Thoracic aorta (tissue), 2 donors: Measurements from ENCODE around the gene LTB. TPM values are rescaled to one million over a fixed set of nuclear protein-coding genes. Genes with fewer than 3 reads are reported as not detected.

Source experiments
- ATAC-seq: fragments of 150-250 bp; one replicate; pipeline ENCODE4 v1.8.0; 2017; ENCODE audit warnings: low read depth; ENCODE audit not compliant: insufficient number of reproducible peaks, low FRiP score
- DNase-seq: peaks from one replicate; pipeline ENCODE4 v3.0.0-alpha.2; 2020; ENCODE audit warnings: low spot score
- H3K27ac ChIP-seq, 2 donors: fragments of 200-600 bp; sonication (generic); 1 replicate in 1 of 2; 2 replicates in 1 of 2; pipeline ENCODE4 v1.5.1; 2016; ENCODE audit warnings: mild to moderate bottlenecking in 2 of 2, moderate library complexity in 2 of 2
- H3K27me3 ChIP-seq: fragments of 200-600 bp; sonication (generic); replicated peaks from 2 replicates; pipeline ENCODE4 v1.6.0; 2016; ENCODE audit warnings: mild to moderate bottlenecking; ENCODE audit not compliant: insufficient read depth
- H3K36me3 ChIP-seq: fragments of 200-600 bp; sonication (generic); one replicate; pipeline ENCODE4 v1.5.1; 2016
- H3K4me1 ChIP-seq, 2 donors: fragments of 200-600 bp; sonication (generic); 1 replicate in 1 of 2; 2 replicates in 1 of 2; pipeline versions ENCODE4 v1.5.1 to v1.6.0; 2016; ENCODE audit warnings: low read depth in 2 of 2, mild to moderate bottlenecking in 1 of 2; ENCODE audit not compliant: control insufficient read depth in 1 of 2
- H3K4me3 ChIP-seq: fragments of 200-600 bp; sonication (generic); 2 replicates; pipeline ENCODE4 v1.5.1; 2016; ENCODE audit warnings: mild to moderate bottlenecking
- H3K9me3 ChIP-seq: fragments of 200-600 bp; sonication (generic); 2 replicates; pipeline ENCODE4 v1.5.1; 2016
- total RNA-seq, 2 donors: library from RNA; depleted of rRNA; stranded (reverse); fragments of >200 nt; gene quantifications; one replicate each; pipeline versions ENCODE4 v1.1.0 to v1.2.3, GENCODE V29; 2016
- TF ChIP-seq, protein P1 (sequence below): fragments of 200-600 bp; sonication (generic); IDR thresholded peaks from one replicate; pipeline ENCODE4 v1.5.1; 2019; ENCODE audit warnings: antibody characterized with exemption

The LTB gene, protein sequence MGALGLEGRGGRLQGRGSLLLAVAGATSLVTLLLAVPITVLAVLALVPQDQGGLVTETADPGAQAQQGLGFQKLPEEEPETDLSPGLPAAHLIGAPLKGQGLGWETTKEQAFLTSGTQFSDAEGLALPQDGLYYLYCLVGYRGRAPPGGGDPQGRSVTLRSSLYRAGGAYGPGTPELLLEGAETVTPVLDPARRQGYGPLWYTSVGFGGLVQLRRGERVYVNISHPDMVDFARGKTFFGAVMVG
- not detected for total RNA-seq

DNA sequence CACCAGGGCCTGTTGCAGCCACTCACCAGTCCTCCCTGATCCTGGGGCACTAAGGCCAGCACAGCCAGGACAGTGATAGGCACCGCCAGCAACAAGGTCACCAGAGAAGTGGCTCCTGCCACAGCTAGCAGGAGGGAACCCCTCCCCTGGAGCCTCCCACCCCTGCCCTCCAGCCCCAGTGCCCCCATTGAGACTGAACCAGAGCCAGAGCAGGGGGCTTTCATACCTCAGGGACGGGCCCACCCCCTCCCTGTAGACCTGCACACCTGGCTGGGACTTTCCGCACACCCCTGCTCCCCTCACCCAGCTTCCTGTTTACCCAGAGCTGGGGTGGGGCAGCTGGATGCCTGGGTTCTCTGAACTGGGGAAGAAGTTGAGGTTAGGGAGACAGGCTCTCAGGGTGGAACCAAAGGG, at the start of gene LTB:
TSS of gene LTB (minus strand) at position 195 of the 414 bp plus-strand sequence. CDS start at position 188, 7 bp downstream.
- no peaks in the 10 kb centered on the region for H3K27me3 ChIP-seq
- peak within 1 kb of the TSS; percentile 70 to 76 for H3K27ac ChIP-seq
- peaks cover 8 to 17% of the 10 kb centered on the region in 2 donors for H3K4me1 ChIP-seq
- ATAC-seq (no peak), DNase-seq (no peak)
- peak within 1 kb of the TSS; percentile 94 for H3K4me3 ChIP-seq
- TF ChIP-seq, protein P1, sequence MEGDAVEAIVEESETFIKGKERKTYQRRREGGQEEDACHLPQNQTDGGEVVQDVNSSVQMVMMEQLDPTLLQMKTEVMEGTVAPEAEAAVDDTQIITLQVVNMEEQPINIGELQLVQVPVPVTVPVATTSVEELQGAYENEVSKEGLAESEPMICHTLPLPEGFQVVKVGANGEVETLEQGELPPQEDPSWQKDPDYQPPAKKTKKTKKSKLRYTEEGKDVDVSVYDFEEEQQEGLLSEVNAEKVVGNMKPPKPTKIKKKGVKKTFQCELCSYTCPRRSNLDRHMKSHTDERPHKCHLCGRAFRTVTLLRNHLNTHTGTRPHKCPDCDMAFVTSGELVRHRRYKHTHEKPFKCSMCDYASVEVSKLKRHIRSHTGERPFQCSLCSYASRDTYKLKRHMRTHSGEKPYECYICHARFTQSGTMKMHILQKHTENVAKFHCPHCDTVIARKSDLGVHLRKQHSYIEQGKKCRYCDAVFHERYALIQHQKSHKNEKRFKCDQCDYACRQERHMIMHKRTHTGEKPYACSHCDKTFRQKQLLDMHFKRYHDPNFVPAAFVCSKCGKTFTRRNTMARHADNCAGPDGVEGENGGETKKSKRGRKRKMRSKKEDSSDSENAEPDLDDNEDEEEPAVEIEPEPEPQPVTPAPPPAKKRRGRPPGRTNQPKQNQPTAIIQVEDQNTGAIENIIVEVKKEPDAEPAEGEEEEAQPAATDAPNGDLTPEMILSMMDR: no peak
- H3K36me3 ChIP-seq: no peaks in the 10 kb centered on the region
- H3K9me3 ChIP-seq: no peaks in the 10 kb centered on the region

DNA sequence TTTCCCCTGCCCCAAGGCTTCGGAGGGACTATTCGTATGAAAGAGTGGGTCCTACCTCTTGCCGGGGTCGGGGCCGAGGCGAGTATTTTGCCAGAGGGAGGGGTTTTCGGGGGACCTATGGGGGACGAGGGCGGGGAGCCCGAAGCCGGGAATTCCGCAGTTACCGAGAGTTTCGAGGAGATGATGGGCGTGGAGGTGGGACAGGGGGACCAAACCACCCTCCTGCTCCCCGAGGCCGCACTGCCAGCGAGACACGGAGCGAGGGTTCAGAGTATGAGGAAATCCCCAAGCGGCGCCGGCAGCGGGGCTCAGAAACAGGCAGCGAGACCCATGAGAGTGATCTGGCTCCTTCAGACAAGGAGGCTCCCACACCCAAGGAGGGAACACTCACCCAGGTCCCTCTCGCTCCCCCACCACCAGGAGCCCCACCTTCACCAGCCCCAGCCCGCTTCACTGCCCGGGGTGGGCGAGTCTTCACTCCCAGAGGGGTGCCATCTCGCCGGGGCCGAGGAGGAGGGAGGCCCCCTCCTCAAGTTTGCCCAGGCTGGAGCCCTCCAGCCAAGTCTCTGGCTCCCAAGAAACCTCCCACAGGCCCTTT, 49.6 kb upstream of the LTB start:
- DNase-seq: no peak
- H3K27ac ChIP-seq: no peak overlapping the region
- H3K4me1 ChIP-seq: no peaks in the 10 kb centered on the region
- H3K36me3 ChIP-seq: peaks cover 97% of the 10 kb centered on the region
- H3K27me3 ChIP-seq: no peaks in the 10 kb centered on the region
- ATAC-seq: no peak
- no peaks in the 10 kb centered on the region for H3K9me3 ChIP-seq
- TF ChIP-seq, protein P1: no peak
- H3K4me3 ChIP-seq: no peak overlapping the region

DNA sequence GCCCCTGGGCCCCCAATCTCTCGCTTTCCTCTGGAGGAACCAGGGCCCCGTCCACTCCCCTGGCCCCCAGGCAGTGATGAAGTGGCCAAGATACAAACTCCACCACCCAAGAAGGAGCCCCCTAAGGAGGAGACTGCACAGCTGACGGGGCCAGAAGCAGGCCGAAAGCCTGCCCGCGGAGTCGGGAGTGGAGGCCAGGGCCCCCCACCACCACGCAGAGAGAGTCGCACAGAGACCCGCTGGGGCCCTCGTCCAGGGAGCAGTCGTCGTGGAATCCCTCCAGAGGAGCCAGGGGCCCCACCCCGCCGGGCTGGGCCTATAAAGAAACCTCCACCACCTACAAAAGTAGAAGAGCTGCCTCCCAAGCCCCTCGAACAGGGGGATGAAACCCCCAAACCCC, 49.0 kb upstream of the LTB start:
- DNase-seq (no peak), ATAC-seq (no peak)
- Histone ChIP-seq H3K27ac (no peak overlapping the region), H3K4me3 (no peak overlapping the region), H3K27me3 (no peaks in the 10 kb centered on the region), H3K9me3 (no peaks in the 10 kb centered on the region), H3K4me1 (no peaks in the 10 kb centered on the region), H3K36me3 (peaks cover 97% of the 10 kb centered on the region)
- TF ChIP-seq, protein P1: no peak

DNA sequence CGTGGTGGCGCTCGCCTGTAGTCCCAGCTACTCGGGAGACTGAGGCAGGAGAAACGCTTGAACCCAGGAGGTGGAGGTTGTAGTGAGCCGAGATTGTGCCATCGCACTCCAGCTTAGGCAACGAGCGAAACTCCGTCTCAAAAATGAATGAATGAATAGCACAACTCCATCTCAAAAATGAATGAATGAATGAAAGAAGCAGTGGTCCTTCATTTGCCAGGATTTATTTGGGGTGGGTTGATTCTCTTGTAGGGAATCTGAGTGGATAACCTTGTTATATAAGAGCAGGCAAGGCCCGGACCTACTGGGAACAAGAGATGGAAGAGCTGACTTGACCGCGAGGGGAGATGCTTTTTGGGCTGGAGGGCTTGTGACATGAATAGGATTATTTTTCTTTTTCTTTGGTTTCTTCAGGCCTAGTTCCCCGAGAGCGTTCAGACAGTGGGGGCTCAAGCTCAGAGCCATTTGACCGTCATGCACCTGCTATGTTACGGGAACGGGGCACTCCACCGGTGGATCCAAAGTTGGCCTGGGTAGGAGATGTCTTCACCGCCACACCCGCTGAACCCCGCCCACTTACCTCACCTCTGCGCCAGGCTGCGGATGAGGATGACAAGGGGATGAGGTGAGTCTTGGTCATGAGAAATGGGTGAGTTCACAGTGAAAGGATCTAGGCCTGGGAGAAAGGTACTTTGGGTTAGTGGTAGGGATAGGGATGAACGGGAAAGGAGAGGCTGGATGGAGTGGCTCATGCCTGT, 48.1 kb upstream of the LTB start:
- DNase-seq (no peak), ATAC-seq (no peak)
- no peak overlapping the region for H3K27ac ChIP-seq
- no peaks in the 10 kb centered on the region for H3K9me3 ChIP-seq
- no peaks in the 10 kb centered on the region for H3K4me1 ChIP-seq
- H3K4me3 ChIP-seq: no peak overlapping the region
- H3K27me3 ChIP-seq: no peaks in the 10 kb centered on the region
- TF ChIP-seq, protein P1: no peak
- peaks cover 97% of the 10 kb centered on the region for H3K36me3 ChIP-seq

DNA sequence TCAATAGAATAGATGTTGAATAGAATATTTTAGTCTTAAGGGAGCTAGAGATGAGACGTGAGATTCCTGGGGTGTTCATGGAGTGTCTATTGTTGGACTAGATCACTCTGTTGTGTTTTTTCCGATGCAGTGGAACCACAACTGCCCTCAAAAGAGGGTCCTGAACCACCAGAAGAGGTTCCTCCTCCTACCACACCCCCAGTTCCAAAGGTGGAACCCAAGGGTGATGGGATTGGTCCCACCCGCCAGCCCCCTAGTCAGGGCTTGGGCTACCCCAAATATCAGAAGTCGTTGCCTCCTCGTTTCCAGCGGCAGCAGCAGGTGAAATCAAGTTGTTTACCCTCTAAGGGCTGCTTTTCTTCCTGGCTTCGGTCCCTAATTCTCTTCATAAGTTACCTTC, 46.8 kb upstream of the LTB start:
- DNase-seq: no peak
- H3K27me3 ChIP-seq: no peaks in the 10 kb centered on the region
- no peak overlapping the region for H3K4me3 ChIP-seq
- H3K27ac ChIP-seq: no peak overlapping the region
- H3K36me3 ChIP-seq: peaks cover 94% of the 10 kb centered on the region
- TF ChIP-seq, protein P1: no peak
- no peaks in the 10 kb centered on the region for H3K4me1 ChIP-seq
- H3K9me3 ChIP-seq: no peaks in the 10 kb centered on the region
- ATAC-seq: no peak
